CD14-positive monocyte (primary cell): ENCODE results near the gene KIAA1549. TPM values are rescaled to one million over a fixed set of nuclear protein-coding genes. Genes with fewer than 3 reads are reported as not detected.

Experiments used
- DNase-seq, 3 donors: peaks; one replicate each; pipeline ENCODE4 v3.0.0-alpha.2; 2011 to 2022
- H2AFZ ChIP-seq: 2 replicates; pipeline ENCODE4 v1.6.0; 2012; ENCODE audit warnings: mild to moderate bottlenecking, low read depth, low read length, inconsistent platforms; ENCODE audit not compliant: insufficient read depth, poor library complexity, severe bottlenecking
- H3K27ac ChIP-seq, 2 donors: 1 replicate in 1 of 2; 2 replicates in 1 of 2; pipeline ENCODE4 v1.5.1; 2012 to 2013; ENCODE audit warnings: low read length in 2 of 2, control low read depth in 1 of 2, inconsistent platforms in 1 of 2, low read depth in 1 of 2, mild to moderate bottlenecking in 1 of 2
- H3K27me3 ChIP-seq, 2 donors: one replicate each; pipeline versions ENCODE4 v1.6.0 to v1.6.1; 2011 to 2013; ENCODE audit warnings: low read length in 2 of 2; ENCODE audit not compliant: control insufficient read depth in 2 of 2, insufficient read depth in 2 of 2
- H3K36me3 ChIP-seq, 2 donors: replicated peaks in 1 of 2; 1 replicate in 1 of 2; 2 replicates in 1 of 2; pipeline versions ENCODE4 v1.5.1 to v1.6.1; 2012 to 2013; ENCODE audit warnings: low read length in 2 of 2, control low read depth in 1 of 2, inconsistent platforms in 1 of 2, mild to moderate bottlenecking in 1 of 2; ENCODE audit not compliant: insufficient read depth in 2 of 2, control insufficient read depth in 1 of 2
- H3K4me1 ChIP-seq, 2 donors: 1 replicate in 1 of 2; 2 replicates in 1 of 2; pipeline versions ENCODE4 v1.5.1 to v1.6.1; 2012 to 2013; ENCODE audit warnings: low read length in 2 of 2, control low read depth in 1 of 2, inconsistent platforms in 1 of 2, mild to moderate bottlenecking in 1 of 2, moderate library complexity in 1 of 2; ENCODE audit not compliant: insufficient read depth in 2 of 2, control insufficient read depth in 1 of 2
- H3K4me2 ChIP-seq: replicated peaks from 2 replicates; pipeline ENCODE3; 2012; ENCODE audit warnings: low read length, moderate library complexity, mild to moderate bottlenecking; ENCODE audit not compliant: poor library complexity, severe bottlenecking; ENCODE audit errors: extremely low read depth
- H3K4me3 ChIP-seq, 3 experiments: fragments of 200-600 bp in 1 of 3; sonication (generic) in 1 of 3; replicated peaks in 1 of 3; 1 replicate in 2 of 3; 2 replicates in 1 of 3; pipeline ENCODE4 v1.5.1; 2011 to 2013; ENCODE audit warnings: low read length in 3 of 3, mild to moderate bottlenecking in 3 of 3, control low read depth in 2 of 3, low read depth in 2 of 3, inconsistent platforms in 1 of 3, moderate library complexity in 1 of 3
- H3K79me2 ChIP-seq: 2 replicates; pipeline ENCODE4 v1.6.0; 2012; ENCODE audit warnings: mild to moderate bottlenecking, control low read depth, inconsistent platforms, low read length, moderate library complexity; ENCODE audit not compliant: insufficient read depth
- H3K9ac ChIP-seq: 2 replicates; pipeline ENCODE4 v1.6.0; 2017; ENCODE audit warnings: low read length, mild to moderate bottlenecking; ENCODE audit not compliant: insufficient read depth, poor library complexity, severe bottlenecking
- H3K9me3 ChIP-seq, 2 donors: replicated peaks in 1 of 2; 1 replicate in 1 of 2; 2 replicates in 1 of 2; pipeline versions ENCODE4 v1.5.1 to v1.6.1; 2012 to 2013; ENCODE audit warnings: low read length in 2 of 2, control low read depth in 1 of 2; ENCODE audit not compliant: control insufficient read depth in 1 of 2, insufficient read depth in 1 of 2
- H4K20me1 ChIP-seq: 2 replicates; pipeline ENCODE4 v1.6.0; 2012; ENCODE audit warnings: mild to moderate bottlenecking, low read length, control low read depth, moderate library complexity; ENCODE audit not compliant: insufficient read depth
- H3K27ac Mint-ChIP-seq, 7 donors: one replicate each; pipeline ENCODE4 v1.8.0; 2020; ENCODE audit warnings: mild to moderate bottlenecking in 7 of 7, mixed read lengths in 7 of 7, moderate library complexity in 6 of 7, inconsistent platforms in 2 of 7
- H3K27me3 Mint-ChIP-seq, 3 donors: one replicate each; pipeline ENCODE4 v1.8.0; 2021 to 2022; ENCODE audit warnings: low read depth in 3 of 3, mild to moderate bottlenecking in 3 of 3, mixed read lengths in 3 of 3, moderate library complexity in 3 of 3, inconsistent platforms in 1 of 3
- H3K36me3 Mint-ChIP-seq, 2 donors: one replicate each; pipeline ENCODE4 v1.8.0; 2020; ENCODE audit warnings: mixed read lengths in 2 of 2, inconsistent platforms in 1 of 2, mild to moderate bottlenecking in 1 of 2
- H3K4me1 Mint-ChIP-seq: one replicate; pipeline ENCODE4 v1.8.0; 2020; ENCODE audit warnings: mild to moderate bottlenecking, mixed read lengths
- H3K4me3 Mint-ChIP-seq, 2 donors: one replicate each; pipeline ENCODE4 v1.8.0; 2020; ENCODE audit warnings: mild to moderate bottlenecking in 2 of 2, mixed read lengths in 2 of 2, moderate library complexity in 1 of 2
- H3K9me3 Mint-ChIP-seq, 7 donors: one replicate each; pipeline ENCODE4 v1.8.0; 2020 to 2022; ENCODE audit warnings: mixed read lengths in 7 of 7, mild to moderate bottlenecking in 6 of 7, moderate library complexity in 6 of 7, inconsistent platforms in 2 of 7
- WGBS: methylation state at CpG from one replicate; pipeline ENCODE4 v1.1.5; 2013; ENCODE audit warnings: missing lambda C conversion rate; ENCODE audit not compliant: insufficient coverage; 5-methylcytosine and 5-hydroxymethylcytosine counted together
- intact Hi-C, 2 donors: fragments of 100-400 bp; cut with micrococcal nuclease; formaldehyde crosslinking; loops; one replicate each; pipeline versions ENCODE4 v1.15.0 to v1.15.1; 2023
- polyA plus RNA-seq, 3 donors: library from polyadenylated mRNA; depleted of rRNA in 1 of 3; unstranded in 2 of 3; stranded (reverse) in 1 of 3; fragments of 300-500 nt in 2 of 3; fragments of >200 nt in 1 of 3; fragmentation: Illumina TruSeq in 2 of 3; gene quantifications; 1 replicate in 2 of 3; 2 replicates in 1 of 3; pipeline ENCODE4 v1.2.3, GENCODE V29; 2012 to 2021
- TF ChIP-seq, protein P1 (sequence below): fragments of 200-600 bp; IDR thresholded peaks from one replicate; pipeline ENCODE4 v1.8.0; 2022; ENCODE audit warnings: antibody characterized with exemption, mild to moderate bottlenecking

The KIAA1549 gene
- polyA plus RNA-seq, 3 donors, result 0.03 TPM; not detected in 1

GRCh38 chr7:138987686-138988085 lies 6.5 kb upstream of the KIAA1549 start:
- WGBS, result no CpG with 5 or more reads among the region's 1 CpG
- H3K27me3 ChIP-seq, result peaks cover 3 to 10% of the 10 kb centered on the region in 2 donors
- no peaks in the 10 kb centered on the region for H3K4me1 ChIP-seq
- no peak overlapping the region for H3K9ac ChIP-seq
- Mint-ChIP-seq H3K9me3 (peaks cover under 1 to 13% (median 6%) of the 10 kb centered on the region in 7 donors), H3K4me1 (no peaks in the 10 kb centered on the region), H3K4me3 (no peak overlapping the region), H3K27me3 (peaks cover 7 to 10% (median 7%) of the 10 kb centered on the region in 3 donors), H3K36me3 (no peaks in the 10 kb centered on the region), H3K27ac (no peak overlapping the region)
- DNase-seq, result no peak
- TF ChIP-seq, protein P1, sequence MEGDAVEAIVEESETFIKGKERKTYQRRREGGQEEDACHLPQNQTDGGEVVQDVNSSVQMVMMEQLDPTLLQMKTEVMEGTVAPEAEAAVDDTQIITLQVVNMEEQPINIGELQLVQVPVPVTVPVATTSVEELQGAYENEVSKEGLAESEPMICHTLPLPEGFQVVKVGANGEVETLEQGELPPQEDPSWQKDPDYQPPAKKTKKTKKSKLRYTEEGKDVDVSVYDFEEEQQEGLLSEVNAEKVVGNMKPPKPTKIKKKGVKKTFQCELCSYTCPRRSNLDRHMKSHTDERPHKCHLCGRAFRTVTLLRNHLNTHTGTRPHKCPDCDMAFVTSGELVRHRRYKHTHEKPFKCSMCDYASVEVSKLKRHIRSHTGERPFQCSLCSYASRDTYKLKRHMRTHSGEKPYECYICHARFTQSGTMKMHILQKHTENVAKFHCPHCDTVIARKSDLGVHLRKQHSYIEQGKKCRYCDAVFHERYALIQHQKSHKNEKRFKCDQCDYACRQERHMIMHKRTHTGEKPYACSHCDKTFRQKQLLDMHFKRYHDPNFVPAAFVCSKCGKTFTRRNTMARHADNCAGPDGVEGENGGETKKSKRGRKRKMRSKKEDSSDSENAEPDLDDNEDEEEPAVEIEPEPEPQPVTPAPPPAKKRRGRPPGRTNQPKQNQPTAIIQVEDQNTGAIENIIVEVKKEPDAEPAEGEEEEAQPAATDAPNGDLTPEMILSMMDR, result no peak
- H3K4me2 ChIP-seq, result no peak overlapping the region
- H2AFZ ChIP-seq, result no peak overlapping the region
- H4K20me1 ChIP-seq, result no peaks in the 10 kb centered on the region
- no peak overlapping the region for H3K27ac ChIP-seq
- H3K4me3 ChIP-seq, result no peak overlapping the region
- H3K79me2 ChIP-seq, result no peaks in the 10 kb centered on the region
- H3K9me3 ChIP-seq, result peaks cover 0 to 8% of the 10 kb centered on the region in 2 donors
- intact Hi-C loops, result no loop called here
- no peaks in the 10 kb centered on the region for H3K36me3 ChIP-seq

- Mint-ChIP-seq H3K36me3 (peaks cover 3 to 12% of the 10 kb centered on the region in 2 donors), H3K4me3 (peak overlapping the region; percentile 73 to 82), H3K27me3 (peaks cover 39 to 42% (median 42%) of the 10 kb centered on the region in 3 donors), H3K9me3 (peaks cover 0 to 16% (median 7%) of the 10 kb centered on the region in 7 donors), H3K27ac (peak overlapping the region in 1 of 7 donors; percentile 55), H3K4me1 (peaks cover 14% of the 10 kb centered on the region)
- no peak for DNase-seq
- intact Hi-C loops, result no loop called here
- Histone ChIP-seq H3K4me3 (peak overlapping the region in 2 of 3 experiments; percentile 37 to 75), H3K4me1 (peaks cover 13 to 14% of the 10 kb centered on the region in 2 donors), H3K36me3 (no peaks in the 10 kb centered on the region), H4K20me1 (no peaks in the 10 kb centered on the region), H2AFZ (peak overlapping the region; percentile 88), H3K27ac (no peak overlapping the region), H3K4me2 (peak overlapping the region; percentile 87), H3K9me3 (peaks cover 0 to 6% of the 10 kb centered on the region in 2 donors), H3K79me2 (no peaks in the 10 kb centered on the region), H3K27me3 (peaks cover 30 to 46% of the 10 kb centered on the region in 2 donors), H3K9ac (no peak overlapping the region)
- WGBS, result 30% methylated on average over 14 of the region's 14 CpGs
- TF ChIP-seq, protein P1, result no peak
Measured at GRCh38 chr7:138982204-138982623, 1.0 kb upstream of the KIAA1549 start.
